SK-N-DZ (cell line): ENCODE measurements around the gene IFRD1. TPM values are rescaled to one million over a fixed set of nuclear protein-coding genes. Genes with fewer than 3 reads are reported as not detected.

Source experiments
- DNase-seq: peaks from one replicate; pipeline ENCODE4 v3.0.0-alpha.2; 2015; ENCODE audit warnings: low spot score
- polyA plus RNA-seq, 2 experiments: library from polyadenylated mRNA; depleted of rRNA; stranded (reverse); fragments of >200 nt; gene quantifications; 2 replicates each; pipeline ENCODE4 v1.2.3, GENCODE V29; 2014

IFRD1 gene
- polyA plus RNA-seq (2014; cell fraction: cytosol; rRNA removed), result 115 and 125 TPM in 2 replicates
- 110 and 119 TPM in 2 replicates for polyA plus RNA-seq (2014; cell fraction: nucleus; rRNA removed)

DNA sequence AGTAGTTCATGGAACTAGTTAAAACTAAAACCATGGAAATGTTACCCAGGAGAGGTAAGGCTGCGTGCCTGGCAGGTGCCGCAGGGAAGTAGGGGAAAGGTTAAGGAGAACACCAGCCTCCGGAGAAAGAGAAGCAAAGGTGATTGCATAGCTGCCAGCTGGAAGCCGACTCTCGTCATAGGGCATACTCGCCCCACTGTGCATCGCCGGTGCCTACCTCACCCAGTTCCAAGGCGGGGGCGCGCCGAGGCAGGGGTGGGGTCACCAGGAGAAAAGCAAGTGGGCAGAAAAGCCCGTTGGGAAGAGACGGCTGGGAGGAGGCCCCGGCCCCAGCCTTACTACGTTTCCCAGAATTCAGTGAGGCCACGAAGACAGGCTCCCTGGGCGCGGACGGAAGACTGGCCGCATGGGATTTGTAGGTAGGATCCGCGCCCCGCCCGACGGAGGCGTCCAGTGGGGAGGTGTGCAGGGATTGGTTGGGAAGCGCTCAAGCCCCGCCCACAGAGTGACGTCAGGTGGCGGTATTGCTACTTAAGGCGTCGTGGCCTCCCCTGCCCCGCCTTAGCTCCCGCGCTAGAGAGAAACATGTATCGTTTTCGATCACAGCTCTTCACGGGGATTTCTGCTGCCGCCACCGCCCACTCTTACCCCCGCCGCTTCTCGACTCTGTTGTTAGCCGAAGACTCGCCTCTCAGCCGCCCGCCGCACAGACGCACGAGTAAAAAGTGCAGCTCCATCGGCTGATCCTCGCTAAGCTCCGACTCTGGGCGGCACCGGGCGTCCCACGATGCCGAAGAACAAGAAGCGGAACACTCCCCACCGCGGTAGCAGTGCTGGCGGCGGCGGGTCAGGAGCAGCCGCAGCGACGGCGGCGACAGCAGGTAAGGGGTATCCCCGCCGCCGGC is at the start of gene IFRD1:
Gene IFRD1 (plus strand): TSS at position 559 of the 905 bp plus-strand sequence. CDS start 229 bp downstream, at position 788.
- peak; percentile 99 for DNase-seq

DNA sequence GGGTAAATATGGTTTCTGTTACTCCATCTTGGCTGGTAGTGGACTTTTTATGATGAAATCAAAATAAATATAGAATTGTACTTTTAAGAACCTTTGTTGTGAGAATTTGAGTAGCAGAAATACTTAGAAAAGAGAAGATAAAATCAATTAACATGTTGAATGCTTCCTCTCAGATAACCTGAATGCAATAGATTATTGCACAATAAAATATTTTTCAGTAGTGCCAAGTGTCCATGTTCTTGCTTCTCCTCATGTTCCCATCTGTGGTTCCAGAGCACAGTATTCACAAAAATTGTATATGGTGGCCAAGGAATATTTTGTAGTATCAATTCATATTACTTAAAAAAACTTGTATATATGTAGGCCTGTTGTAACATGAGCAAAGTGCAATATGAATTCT is 45.9 kb upstream of the IFRD1 start:
- DNase-seq, result no peak

DNA sequence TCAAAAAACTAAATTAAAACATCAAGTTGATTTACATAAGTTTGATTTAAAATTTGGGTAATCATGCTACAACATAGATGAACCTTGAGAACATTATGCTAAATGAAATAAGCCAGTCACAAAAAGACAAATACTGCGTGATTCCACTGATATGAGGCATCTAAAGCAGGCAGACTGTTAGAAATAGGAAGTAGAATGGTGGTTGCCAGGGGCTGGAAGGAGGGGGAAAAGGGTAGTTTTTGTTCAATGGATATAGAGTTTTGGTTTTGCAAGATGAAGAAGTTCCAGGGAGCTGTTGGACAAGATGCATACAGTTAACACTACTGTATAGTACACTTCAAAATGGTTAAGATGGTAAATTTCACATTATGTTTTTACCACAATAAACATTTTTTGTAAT is 45.0 kb upstream of the IFRD1 start:
- DNase-seq, result no peak

DNA sequence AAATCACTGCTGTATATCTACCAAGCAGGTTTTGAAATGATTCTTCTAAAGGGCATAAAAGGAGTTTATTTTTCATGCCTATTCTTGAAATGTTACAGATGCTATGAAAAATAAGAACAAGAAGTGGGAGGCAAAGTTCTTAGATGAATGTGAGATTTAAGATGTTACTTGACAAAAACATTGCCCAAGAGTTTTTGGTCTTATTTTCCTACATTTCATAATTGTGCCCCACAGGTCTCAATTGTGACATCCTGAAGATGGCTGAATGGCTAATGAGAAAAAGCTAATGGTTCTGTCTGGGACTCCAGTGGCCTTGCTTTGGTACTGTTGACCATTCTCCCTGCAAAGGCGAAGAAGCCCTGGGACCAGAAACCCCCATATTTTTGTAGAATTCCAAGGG is 43.0 kb upstream of the IFRD1 start:
- no peak for DNase-seq

GRCh38 chr7:112410092-112410491 is 40.2 kb upstream of the IFRD1 start:
- DNase-seq, result no peak

GRCh38 chr7:112411186-112411795 is 39.0 kb upstream of the IFRD1 start:
- peak; percentile 24 for DNase-seq

DNA sequence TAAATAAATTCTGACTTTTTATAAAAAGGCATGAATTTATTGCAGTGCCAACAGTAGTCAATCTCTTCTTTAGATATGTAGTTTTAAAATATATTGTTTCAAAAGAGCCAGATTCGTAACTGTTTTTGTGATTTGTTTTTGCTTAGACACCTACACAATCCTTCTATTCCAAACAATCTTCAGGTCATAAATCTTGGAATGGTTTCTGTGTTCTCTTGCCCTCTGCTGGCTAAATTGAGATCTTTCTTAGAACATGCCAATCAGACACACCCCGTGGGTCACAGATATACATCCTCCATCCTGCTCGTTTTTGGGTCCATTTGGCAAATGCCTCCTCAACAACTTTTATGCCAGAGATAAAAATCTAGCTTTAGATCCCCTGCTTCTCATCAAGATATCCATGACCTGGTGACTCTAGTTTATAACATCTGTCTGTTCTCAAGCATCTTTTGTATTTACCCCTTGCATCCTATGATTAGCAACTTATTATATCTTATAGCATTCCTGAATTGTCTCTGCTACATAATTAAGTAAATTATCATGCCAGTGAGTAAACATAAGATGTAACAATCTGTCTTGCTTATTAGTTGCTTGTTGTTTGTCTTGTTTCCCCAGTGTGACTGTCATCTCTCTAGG is 35.3 kb upstream of the IFRD1 start:
- DNase-seq, result peak; percentile 63

- no peak for DNase-seq
These were observed 34.1 kb upstream of the IFRD1 start for GRCh38 chr7:112416127-112416526.

DNA sequence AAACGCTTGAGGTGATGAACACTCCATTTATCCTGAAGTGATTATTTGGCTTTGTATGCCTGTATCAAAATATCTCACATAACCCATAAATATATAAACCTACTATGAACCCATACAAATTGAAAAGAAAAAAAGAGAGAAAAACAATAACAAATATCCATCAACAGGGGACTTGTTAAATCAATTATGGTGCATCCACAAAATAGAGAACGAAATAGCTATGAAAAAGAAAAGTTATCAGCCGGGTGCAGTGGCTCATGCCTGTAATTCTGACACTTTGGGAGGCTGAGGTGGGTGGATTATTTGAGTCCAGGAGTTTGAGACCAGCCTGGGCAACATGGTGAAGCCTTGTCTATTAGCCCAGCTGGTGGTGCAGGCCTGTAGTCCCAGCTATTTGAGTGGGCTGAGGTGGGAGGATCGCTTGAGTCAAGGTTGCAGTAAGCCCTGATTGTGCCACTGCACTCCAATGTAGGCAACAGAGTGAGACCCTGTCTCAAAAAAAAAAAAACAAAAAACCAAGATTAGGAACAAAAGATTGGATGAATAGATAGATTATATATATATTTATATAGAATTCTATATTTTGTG is 30.6 kb upstream of the IFRD1 start:
- DNase-seq, result no peak

- DNase-seq, result no peak
These were observed 29.9 kb upstream of the IFRD1 start for GRCh38 chr7:112420236-112420861.

DNA sequence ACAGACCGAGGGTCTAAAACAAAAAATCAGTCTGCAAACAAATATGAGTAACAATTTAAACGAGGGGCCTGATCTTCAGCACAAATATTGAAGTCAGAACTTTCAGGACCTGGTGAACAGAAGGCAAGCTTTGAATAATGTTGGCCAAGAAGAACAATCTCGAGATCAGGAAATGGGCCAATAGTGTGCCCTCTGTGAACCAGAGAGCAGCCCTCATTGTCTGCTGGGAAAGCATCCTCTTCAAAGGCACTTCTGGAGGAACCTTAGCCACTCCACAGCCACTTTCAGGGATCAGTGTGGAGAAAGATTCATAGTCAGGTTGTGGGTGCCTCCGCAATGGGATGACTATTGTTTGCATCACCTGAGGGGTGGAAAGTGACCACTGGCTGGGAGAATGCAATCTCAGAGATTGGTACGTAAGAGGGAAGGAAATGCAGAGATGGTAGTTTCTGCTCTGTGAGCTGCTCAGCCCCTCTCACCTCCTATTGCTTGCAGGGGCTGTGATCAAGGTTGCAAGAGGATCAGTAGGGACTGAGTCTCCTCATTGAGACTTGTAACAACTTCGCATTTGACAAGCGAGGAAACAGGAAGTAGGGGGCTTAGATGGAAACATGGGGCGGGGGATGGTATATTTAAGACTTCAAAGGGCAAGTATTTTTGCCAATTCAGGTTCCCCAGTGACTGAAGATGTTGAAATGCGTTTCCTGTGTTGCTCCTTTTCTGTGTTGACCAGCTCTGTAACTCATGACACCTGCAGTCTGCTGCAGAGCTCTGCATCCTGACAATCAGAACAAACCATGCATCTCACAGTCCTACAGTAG is 28.4 kb upstream of the IFRD1 start:
- no peak for DNase-seq

- DNase-seq, result peak; percentile 31
These were observed 27.3 kb upstream of the IFRD1 start for GRCh38 chr7:112422842-112423496.

- DNase-seq, result no peak
These were observed 26.3 kb upstream of the IFRD1 start for GRCh38 chr7:112423987-112424386.

GRCh38 chr7:112427984-112428383 is 22.3 kb upstream of the IFRD1 start:
- no peak for DNase-seq

DNA sequence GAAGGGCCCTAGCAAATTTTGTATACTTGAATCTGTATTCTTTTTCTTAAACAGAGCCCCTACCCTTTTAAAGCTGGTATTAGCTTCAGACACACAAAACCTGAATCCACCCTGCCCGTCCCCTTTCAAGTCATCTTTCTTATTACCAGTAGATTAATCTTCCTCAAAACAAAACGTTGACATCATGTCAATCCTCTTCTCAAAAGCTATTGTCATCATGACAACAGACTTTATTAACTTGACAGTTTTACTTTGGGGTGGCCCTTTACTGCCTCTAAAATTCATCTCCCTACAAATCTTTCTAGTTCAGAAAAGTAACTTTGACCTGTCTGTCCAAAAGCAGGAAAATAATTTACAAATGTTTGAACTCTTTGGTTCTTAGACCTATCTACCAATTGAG is 21.5 kb upstream of the IFRD1 start:
- DNase-seq, result no peak

DNA sequence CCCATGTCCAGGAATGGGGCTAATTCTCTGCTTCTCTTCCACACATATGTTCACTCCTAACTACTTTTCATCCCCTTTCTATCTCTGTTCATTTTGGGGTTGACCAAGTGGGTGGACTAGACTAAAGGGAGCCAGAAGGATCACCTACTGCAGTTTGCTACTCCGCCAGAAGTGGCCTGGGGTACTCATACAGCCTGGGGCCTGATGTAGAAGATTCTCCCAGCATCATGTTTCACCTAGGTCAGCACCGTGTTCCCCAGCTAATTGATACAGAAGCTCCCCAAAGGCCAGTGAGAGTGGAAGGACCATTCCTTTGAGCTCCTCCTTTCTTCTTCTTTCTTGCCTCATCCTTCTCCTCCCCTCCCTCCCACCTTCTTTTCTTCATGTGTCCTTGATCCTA is 19.6 kb upstream of the IFRD1 start:
- no peak for DNase-seq

DNA sequence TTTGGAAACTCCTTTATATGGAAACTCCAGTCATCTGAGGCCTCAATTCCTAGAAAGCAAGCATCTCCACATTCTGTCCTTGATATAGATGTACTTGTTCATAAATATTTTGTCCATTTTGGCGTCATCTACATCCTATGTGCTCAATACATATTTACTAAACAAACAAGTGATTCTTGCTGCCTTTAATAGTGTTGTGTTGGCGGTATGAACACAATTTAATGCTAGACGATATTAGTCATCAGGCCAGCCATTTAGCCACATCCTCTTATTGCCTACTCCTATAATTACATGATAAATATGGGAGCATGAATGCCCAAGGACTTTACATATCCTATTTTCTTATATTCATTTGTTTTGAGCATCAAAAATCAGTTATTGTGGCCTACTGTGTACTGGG is 18.5 kb upstream of the IFRD1 start:
- DNase-seq, result no peak

DNA sequence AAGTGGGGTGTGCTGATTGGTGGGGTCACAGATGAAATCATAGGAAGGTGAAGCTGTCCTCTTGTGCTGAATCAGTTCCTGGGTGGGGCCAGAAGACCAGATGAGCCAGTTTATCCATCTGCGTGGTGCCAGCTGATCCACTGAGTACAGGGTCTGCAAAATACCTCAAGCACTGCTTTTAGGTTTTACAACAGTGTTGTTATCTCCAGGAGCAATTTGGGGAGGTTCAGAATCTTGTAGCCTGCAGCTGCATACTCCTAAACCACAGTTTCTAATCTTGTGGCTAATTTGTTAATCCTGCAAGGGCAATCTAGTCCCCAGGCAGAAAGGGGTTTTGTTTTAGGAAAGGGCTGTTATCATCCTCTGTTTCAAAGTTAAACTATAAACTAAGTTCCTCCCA is 17.0 kb upstream of the IFRD1 start:
- DNase-seq, result no peak

DNA sequence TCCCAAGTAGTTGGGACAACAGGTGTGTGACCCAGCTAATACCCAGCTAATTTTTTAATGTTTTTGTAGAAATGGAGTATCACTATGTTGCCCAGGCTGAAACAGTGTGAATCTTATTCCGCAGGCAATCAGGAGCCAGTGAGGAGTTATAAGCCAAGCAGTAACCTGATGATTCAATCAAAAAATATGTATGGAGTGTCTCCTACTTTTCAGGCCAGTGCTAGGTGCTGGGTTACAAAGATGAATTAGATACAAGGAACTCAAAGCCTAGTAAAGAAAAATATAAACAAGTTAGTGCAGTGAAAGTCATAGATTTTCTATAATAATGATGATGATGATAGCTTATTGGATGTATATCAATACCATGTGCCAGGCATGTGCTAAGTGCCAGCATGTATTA is 13.2 kb upstream of the IFRD1 start:
- no peak for DNase-seq

DNA sequence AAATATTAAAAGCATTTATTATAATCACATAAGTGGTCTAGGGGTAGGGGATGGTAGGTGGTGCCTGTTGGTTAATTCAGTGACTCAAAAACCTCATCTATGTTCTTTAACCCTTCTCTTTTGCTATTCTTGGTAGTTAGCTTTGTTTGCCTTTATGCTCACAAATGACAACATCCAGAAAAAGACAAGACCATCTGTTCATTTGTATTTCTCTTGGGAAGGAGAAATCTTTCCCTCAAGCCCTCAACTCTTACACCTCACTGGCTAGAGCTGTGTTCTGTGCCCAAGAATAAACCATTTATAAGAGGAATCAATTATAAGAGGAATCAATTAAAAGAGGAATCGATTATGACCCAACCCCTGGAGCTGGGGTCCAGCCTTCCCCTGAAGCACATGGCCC is 10.8 kb upstream of the IFRD1 start:
- DNase-seq, result no peak
